HG02623 (cell line): Measurements from ENCODE around the gene ALDOC.
"Not testable (repeated sequence)": the region's sequence is repeated elsewhere in the genome, so short reads cannot be mapped to it uniquely, and the experiment has no call there.

Experiments used
- ATAC-seq: cut with Tn5 transposase; IDR thresholded peaks from one replicate; pipeline ENCODE4 v1.9.1; 2021; ENCODE audit warnings: moderate library complexity; ENCODE audit not compliant: unreplicated experiment

ALDOC gene

DNA sequence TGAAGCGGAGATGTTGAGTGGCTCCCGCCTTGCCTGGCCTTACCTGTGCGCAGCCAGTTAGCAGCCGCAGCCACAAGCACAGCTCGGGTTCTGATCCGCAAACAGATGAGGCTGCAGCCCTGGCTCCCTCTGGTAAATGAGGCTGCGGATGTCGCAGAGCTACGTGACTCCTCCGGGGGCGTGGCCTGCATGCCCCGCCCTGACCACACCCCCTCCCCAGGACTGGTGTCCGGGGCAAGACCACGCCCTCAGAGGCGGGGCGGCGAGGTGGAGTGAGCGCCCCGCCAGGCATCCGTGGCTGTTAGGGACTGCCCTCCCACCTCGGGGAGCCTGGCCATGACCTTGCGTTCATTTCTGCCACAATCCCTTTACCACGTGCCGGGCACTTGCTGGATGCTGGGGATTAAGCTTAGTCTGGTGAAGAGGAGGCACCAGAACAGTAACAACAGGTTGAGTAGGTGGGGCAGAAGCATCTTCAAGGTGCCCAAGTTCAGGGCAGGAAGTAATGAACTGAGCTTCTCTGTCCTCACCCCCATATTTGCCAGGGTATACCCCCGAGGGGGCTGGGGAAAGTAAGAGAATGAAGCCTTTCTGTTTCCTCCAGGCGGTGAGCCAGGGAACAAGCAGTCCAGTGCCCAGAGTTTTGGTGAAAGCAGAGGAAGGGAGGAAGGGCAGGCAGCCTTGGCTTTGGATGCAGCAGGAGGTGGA is at the start of gene ALDOC:
Gene ALDOC, minus strand, starts transcription at position 138 of the 708 bp plus-strand sequence. CDS start 1,363 bp downstream, outside the sequence.
- peak; percentile 74 for ATAC-seq

- ATAC-seq, result no peak
Measured at GRCh38 chr17:28624148-28624547, 47.5 kb upstream of the ALDOC start.

GRCh38 chr17:28623696-28624095 is 47.0 kb upstream of the ALDOC start:
- ATAC-seq, result no peak

DNA sequence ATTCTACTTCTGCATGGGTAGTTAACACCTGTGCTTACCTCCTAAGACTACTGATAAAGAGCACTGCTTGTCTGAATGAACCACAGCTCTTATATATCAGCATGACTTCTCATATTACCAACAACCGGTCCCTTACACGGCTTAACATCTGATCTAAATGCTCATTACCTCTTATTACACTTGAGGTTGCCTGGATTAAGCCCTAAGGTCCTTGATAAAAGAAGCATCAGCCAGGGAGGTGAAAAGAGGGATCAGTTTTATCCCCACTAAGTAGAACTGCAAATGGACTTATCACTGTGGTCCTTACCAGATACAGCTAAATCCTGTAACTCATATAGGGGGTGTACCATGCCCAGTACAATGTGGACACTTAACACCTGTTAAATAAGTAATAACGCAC is 45.5 kb upstream of the ALDOC start:
- ATAC-seq, result no peak

GRCh38 chr17:28620010-28620409 is 43.3 kb upstream of the ALDOC start:
- ATAC-seq, result no peak

DNA sequence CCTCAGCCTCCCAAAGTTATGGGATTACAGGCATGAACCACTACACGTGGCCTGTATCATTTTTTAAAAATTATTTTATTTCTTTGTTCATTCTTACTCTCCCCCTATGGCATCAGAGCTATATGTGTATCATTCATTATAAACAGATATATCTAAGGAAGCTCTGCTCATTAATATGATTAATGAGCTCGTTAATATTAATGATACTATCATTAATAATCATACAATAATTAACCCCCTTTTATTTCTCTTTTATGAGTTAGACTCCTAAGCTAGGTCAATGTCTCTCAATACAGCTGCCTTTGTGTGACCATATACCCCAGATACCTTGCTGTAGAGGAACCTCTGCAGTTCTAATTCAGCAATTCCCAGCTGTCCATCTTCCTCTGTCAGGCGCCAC is 41.8 kb upstream of the ALDOC start:
- no peak for ATAC-seq

DNA sequence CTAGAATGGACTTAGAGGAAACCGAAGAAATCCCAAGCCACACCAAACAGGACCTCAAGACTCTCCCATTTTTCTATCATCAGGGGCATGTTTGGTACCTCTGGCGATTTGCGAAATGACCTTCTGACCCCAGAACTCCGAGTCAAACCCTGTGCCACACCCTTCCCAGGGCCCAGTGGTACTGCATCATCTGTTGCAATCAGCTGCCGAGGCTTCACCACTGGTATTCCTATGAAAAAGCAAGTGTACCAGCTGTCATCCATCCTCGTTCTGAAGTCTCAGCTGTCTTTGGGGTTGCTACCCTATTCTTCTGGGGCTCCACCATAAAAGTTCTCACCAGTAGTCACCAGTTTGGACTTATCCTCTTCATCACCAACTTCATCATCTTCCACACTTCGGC is 39.6 kb upstream of the ALDOC start:
- no peak for ATAC-seq

DNA sequence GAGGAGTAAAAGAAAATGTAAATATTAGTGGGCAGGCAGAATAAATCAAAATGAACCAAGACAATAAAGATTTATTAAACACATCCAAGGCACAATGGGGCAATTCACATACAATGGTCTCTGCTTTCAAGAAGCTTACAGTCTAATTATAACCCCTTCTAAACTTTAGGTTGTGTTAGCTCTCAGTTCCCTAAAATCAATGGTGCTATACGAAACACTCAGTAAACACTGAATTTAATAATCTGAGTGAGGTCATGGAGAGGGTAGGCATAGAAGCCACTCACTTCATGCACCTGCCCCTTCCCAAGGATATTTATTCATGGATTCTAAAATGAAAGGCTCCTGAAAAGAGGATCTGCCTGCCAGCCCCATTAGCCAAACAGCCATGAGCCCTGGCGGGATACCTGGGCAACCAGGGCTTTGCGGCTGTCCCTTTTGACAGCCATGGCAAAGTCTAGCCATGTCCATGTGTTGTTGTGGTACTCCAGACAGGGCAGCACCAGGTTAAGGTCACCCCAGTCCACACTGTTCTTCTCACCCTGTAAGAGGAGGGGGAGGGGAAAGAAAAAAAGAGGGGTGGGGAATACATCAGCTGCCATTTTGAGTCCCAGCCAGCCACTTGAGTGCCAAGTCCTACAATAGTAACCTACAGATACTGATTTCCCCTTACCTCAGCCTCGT is 38.7 kb upstream of the ALDOC start:
- ATAC-seq, result no peak

DNA sequence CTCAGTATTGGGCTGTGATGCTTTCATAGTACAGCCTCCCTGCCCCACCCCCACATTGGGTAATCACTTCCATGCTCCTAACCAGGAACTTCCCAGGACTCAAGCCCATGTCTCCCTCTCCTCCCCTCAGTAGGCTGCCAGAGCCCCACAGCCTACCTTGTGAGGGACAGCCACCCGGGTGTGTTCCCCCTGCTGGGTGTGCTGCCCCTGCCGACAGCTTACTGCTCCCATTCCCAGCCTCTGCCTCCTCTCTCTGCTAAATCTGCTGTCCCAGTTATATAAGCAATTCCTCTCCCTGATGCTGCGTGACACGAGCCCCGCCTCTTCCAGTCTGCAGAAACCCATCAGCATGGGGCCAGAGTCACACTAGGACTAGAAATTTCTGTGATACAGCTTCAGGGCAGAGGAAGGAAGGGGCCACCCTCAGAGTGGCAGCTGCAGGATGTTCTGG is 37.3 kb upstream of the ALDOC start, which contains the start of gene RSKR:
Gene RSKR, minus strand, starts transcription at position 255 of the 451 bp plus-strand sequence. Its CDS starts 24 bp downstream, at position 231.
- ATAC-seq, result no peak

GRCh38 chr17:28612936-28613872 is 36.5 kb upstream of the ALDOC start:
- no peak for ATAC-seq

DNA sequence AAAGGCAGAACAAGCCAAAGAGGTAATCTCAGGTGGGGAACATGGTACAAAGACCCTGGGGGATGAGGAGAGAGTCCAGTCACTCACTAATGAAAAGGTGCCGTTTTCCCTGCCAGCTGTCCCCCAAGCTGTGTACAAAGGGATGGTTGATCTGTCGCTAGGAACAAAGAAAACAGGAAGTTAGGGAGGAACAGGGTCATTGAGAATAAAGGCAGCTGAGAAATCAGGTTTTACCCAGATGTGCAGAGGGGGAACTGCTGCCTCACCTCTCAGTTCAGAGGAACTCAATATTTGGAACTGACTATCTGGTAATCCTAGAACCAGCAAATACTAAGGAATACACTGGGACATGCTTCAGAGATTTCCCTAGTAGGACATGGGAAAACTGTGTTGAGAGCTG is 35.8 kb upstream of the ALDOC start:
- no peak for ATAC-seq

- no peak for ATAC-seq
Measured at GRCh38 chr17:28610376-28610775, 33.7 kb upstream of the ALDOC start.

DNA sequence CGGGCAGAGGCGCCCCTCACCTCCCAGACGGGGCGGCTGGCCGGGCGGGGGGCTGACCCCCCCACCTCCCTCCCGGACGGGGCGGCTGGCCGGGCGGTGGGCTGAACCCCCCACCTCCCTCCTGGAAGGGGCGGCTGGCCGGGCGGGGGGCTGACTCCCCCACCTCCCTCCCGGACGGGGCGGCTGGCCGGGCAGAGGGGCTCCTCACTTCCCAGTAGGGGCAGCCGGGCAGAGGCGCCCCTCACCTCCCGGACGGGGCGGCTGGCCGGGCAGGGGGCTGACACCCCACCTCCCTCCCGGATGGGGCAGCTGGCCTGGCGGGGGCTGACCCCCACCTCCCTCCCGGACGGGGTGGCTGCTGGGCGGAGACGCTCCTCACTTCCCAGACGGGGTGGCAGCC is 27.3 kb upstream of the ALDOC start:
- not testable (repeated sequence) for ATAC-seq

DNA sequence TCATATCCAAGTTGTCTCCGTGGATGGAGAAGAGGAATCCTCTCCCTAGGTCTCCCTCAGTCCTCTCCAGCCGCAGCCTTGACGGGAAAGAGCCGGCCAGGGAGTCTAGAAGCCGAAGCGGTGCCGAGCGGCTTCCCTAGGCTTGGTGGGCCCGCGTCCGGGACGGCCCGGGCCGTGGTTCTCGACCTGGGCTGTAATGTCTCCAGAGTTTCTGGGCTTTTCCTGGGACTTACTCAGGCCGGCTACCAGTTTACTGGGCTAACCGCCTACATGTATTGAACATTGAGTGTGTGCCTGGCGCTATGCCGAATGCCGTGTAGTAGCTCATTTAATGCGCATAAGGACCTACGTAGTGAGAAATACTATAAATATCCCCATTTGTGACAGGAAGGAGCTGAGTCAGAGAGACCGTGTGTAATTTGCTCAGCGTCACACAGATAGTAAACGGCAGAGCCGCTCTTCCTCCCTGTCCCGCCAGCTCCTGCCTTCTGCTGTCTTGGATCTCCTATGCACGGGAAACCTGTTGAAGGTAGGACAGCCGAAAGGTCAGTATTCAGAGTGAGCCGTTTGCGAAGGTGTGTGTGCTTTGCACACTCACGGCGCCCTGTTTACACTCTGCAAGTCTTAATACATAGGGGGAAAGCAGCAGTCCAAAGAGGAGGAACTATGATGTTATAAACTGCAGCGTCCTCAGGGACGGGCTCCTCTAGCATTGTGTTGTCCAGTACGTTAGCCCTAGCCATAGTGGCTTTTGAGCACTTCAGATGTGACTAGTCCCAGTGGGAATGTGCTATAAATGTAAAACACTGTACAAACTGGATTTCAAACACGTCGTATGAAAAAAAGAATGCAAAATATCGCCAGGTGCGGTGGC is 22.9 kb upstream of the ALDOC start:
- ATAC-seq, result peak; percentile 39

DNA sequence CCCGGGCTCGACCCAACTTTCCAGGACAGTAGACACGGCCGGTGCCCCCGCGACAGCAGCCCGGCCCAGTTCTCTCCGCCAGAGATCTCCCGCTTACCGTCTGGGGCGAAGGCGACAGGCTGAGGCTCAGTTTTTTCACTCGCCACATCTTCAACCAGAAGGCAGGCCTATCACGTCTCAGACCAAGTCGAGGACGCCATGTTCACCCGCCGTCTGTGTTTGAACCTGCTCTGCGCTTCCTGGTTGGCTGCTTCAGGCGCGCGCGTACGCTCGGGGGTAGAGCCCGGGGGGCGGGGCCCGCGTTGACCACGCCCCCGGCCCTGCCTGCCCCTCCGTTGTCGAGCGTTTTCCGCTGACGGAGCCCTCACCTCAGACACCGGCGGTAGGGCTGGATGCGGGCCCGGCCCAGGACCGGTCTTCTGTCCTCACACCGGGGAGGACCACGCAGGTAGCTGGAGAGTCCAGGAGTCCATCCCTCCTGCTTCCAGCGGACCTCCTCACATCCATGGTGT is 22.2 kb upstream of the ALDOC start, which contains the start of gene SPAG5:
Gene SPAG5, minus strand, starts transcription at position 227 of the 512 bp plus-strand sequence. Its CDS starts 79 bp downstream, at position 148.
- peak; percentile 82 for ATAC-seq

DNA sequence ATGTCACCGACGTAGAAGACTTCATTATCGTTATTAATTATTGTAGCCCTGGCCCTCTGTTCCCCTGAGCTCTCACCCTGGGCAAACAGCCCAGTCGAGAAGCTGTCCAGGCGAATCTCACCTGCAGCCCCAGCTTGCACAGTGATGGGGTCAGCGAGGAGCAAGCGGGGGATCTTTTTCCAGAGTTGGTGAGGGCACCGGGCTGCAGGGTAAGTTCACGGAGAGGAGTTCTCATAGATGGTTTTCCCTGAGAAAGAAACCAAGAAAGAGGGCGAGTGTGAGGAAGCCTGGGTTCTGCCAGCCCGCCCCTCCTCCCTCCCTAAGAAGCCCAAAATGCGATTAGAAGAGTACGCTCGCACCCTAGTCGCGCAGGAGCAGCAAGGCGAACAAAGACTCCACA is 21.7 kb upstream of the ALDOC start:
- ATAC-seq, result no peak

- ATAC-seq, result no peak
Measured at GRCh38 chr17:28597606-28598383, 21.1 kb upstream of the ALDOC start.

DNA sequence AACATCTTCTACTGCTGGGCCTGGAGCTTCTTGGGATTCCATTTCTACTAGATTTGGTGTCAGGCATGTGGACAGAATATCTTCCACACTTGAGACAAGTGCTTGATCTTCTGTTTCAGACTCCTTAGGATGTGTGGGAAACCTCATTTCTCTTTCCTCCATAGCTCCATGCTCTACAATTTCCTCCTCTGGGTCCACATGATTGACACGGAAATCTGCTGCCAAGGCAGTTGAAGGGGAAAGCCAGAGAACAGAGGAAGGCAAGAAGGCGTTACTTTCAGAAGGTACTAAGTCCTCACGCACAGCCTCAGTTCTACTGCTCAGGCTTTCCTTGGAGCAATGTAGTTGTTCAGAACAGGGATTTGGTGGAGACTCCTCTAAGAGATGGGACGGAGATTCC is 15.6 kb upstream of the ALDOC start:
- no peak for ATAC-seq

- ATAC-seq, result no peak
Measured at GRCh38 chr17:28585851-28586250, 9.2 kb upstream of the ALDOC start.
